Right forelimb (tissue), 1 donor: ENCODE results near the gene OR51B6.
"Not testable (repeated sequence)": the region's sequence is repeated elsewhere in the genome, so short reads cannot be mapped to it uniquely, and the experiment has no call there.

Experiments
- DNase-seq: peaks from one replicate; pipeline ENCODE4 v3.0.0-alpha.2; 2018

OR51B6 gene

GRCh38 chr11:5366365-5366764 is 15.1 kb downstream of the OR51B6 start:
- DNase-seq, result not testable (repeated sequence)

GRCh38 chr11:5366856-5367255 is 15.5 kb downstream of the OR51B6 start:
- no peak for DNase-seq

- no peak for DNase-seq
Observed at GRCh38 chr11:5367448-5368074, 16.3 kb downstream of the OR51B6 start.

GRCh38 chr11:5368502-5369043 is 17.3 kb downstream of the OR51B6 start:
- no peak for DNase-seq

- no peak for DNase-seq
Observed at GRCh38 chr11:5369789-5370188, 18.5 kb downstream of the OR51B6 start.

- peak; percentile 47 for DNase-seq
Observed at GRCh38 chr11:5380740-5381342, 29.5 kb downstream of the OR51B6 start.

GRCh38 chr11:5383576-5383975 is 32.3 kb downstream of the OR51B6 start, which contains the start of gene OR51M1:
OR51M1 (plus strand) TSS chr11:5383812; CDS start chr11:5389399, 5,587 bp downstream.
- no peak for DNase-seq

GRCh38 chr11:5384335-5384734 is 33.0 kb downstream of the OR51B6 start:
- no peak for DNase-seq

- no peak for DNase-seq
Observed at GRCh38 chr11:5390210-5390609, 38.9 kb downstream of the OR51B6 start.

- DNase-seq, result no peak
Observed at GRCh38 chr11:5394091-5394490, 42.8 kb downstream of the OR51B6 start.

- no peak for DNase-seq
Observed at GRCh38 chr11:5398936-5399335, 47.6 kb downstream of the OR51B6 start.
